Gastrocnemius medialis (tissue), 4 donors: Measurements from ENCODE around the gene AP2B1.

Source experiments
- CTCF ChIP-seq, 5 experiments: fragments of 450-650 bp in 3 of 5; fragments of 200-600 bp in 2 of 5; sonication (generic) in 2 of 5; IDR thresholded peaks in 4 of 5; conservative IDR thresholded peaks in 1 of 5; 1 replicate in 4 of 5; 2 replicates in 1 of 5; pipeline ENCODE4 v1.5.1; 2016 to 2019; ENCODE audit warnings: antibody characterized with exemption in 5 of 5, mild to moderate bottlenecking in 3 of 5, moderate library complexity in 3 of 5
- POLR2A ChIP-seq, 2 donors: fragments of 450-650 bp; IDR thresholded peaks; one replicate each; pipeline ENCODE4 v1.6.1; 2017; ENCODE audit warnings: antibody characterized with exemption in 2 of 2, mild to moderate bottlenecking in 2 of 2, moderate library complexity in 2 of 2

GRCh38 chr17:35740997-35741931, 154.1 kb downstream of the AP2B1 start:
- no peak for TF ChIP-seq POLR2A (IDR thresholded peaks at IDR 0.05)
- TF ChIP-seq CTCF (IDR thresholded peaks at IDR 0.05 in 4 of 5, conservative IDR thresholded peaks at IDR 0.05 in 1 of 5) = no peak
